HCT116 (cell line): ENCODE data around the gene AFTPH. TPM values are rescaled to one million over a fixed set of nuclear protein-coding genes. Genes with fewer than 3 reads are reported as not detected.

Experiments
- ATAC-seq: fragments of 200-7000 bp; cut with Tn5 transposase; 2 replicates; pipeline ENCODE4 v1.9.1; 2020; ENCODE audit warnings: mild to moderate bottlenecking, moderate library complexity
- BruUV-seq: library from RNA; stranded (reverse); fragments of 400-500 nt; replicated peaks from 2 replicates; lab custom pipeline; 2021; lab: Mats Ljungman, UMichigan
- CTCF ChIA-PET: fragments of 300-600 bp; sonication (Branson Sonifier 250); formaldehyde crosslinking; loops from one replicate; lab custom pipeline; 2021; ENCODE audit warnings: antibody characterized with exemption; lab: Charles Lee
- POLR2A ChIA-PET: fragments of 300-600, 350-600 bp; sonication (Branson Sonifier 250); formaldehyde crosslinking; loops from one replicate; lab custom pipeline; 2021; ENCODE audit warnings: antibody characterized with exemption; lab: Charles Lee
- RAD21 ChIA-PET, 2 experiments: fragments of 300-600 bp; sonication (Branson Sonifier 250); formaldehyde crosslinking; loops; one replicate each; lab custom pipeline; 2023; ENCODE audit warnings: low total read pairs in 2 of 2; ENCODE audit not compliant: uncharacterized antibody in 2 of 2, unreplicated experiment in 2 of 2, low non-redundant PET in 1 of 2; lab: Charles Lee
- DNase-seq: peaks from one replicate; pipeline ENCODE4 v3.0.0-alpha.2; 2010; ENCODE audit warnings: low read depth, low spot score
- H2AFZ ChIP-seq: fragments of 200-600 bp; shearing (Covaris generic), sonication (generic); 2 replicates; pipeline ENCODE4 v1.6.1; 2017; ENCODE audit warnings: low read depth, mixed run types, mixed read lengths, antibody characterized with exemption, low read length; ENCODE audit not compliant: poor library complexity, severe bottlenecking
- H3K27ac ChIP-seq: 2 replicates; pipeline ENCODE4 v1.5.1; 2012; ENCODE audit warnings: low read depth, low read length
- H3K27me3 ChIP-seq: fragments of 200-600 bp; sonication (generic); 2 replicates; pipeline ENCODE4 v1.6.1; 2016; ENCODE audit warnings: mixed run types, low read length, mixed read lengths; ENCODE audit not compliant: insufficient read depth
- H3K36me3 ChIP-seq, 2 experiments: fragments of 200-500 bp in 1 of 2; fragments of 200-600 bp in 1 of 2; sonication (Bioruptor generic) in 1 of 2; sonication (generic) in 1 of 2; 2 replicates each; pipeline versions ENCODE4 v1.5.1 to v1.6.1; 2014 to 2016; ENCODE audit warnings: low read length in 2 of 2, inconsistent platforms in 1 of 2, mixed read lengths in 1 of 2, mixed run types in 1 of 2; ENCODE audit not compliant: insufficient read depth in 2 of 2, control insufficient read depth in 1 of 2
- H3K4me1 ChIP-seq, 2 experiments: fragments of 200-600 bp in 1 of 2; sonication (generic) in 1 of 2; 2 replicates each; pipeline versions ENCODE4 v1.5.1 to v1.6.1; 2012 to 2017; ENCODE audit warnings: low read length in 2 of 2, inconsistent platforms in 1 of 2, mild to moderate bottlenecking in 1 of 2, mixed read lengths in 1 of 2, mixed run types in 1 of 2, moderate library complexity in 1 of 2; ENCODE audit not compliant: insufficient read depth in 2 of 2, control insufficient read depth in 1 of 2
- H3K4me2 ChIP-seq: fragments of 200-600 bp; sonication (generic); 2 replicates; pipeline ENCODE4 v1.6.1; 2017; ENCODE audit warnings: mixed run types, low read length, mixed read lengths
- H3K4me3 ChIP-seq, 2 experiments: fragments of 200-600 bp in 1 of 2; sonication (generic) in 1 of 2; replicated peaks in 1 of 2; 2 replicates each; pipeline ENCODE4 v1.5.1; 2011 to 2016; ENCODE audit warnings: low read length in 2 of 2, control low read depth in 1 of 2, low read depth in 1 of 2, mild to moderate bottlenecking in 1 of 2, mixed read lengths in 1 of 2, mixed run types in 1 of 2
- H3K79me2 ChIP-seq: fragments of 200-600 bp; sonication (generic); 2 replicates; pipeline ENCODE4 v1.6.1; 2017; ENCODE audit warnings: mild to moderate bottlenecking, mixed run types, low read length, moderate library complexity, mixed read lengths; ENCODE audit not compliant: insufficient read depth
- H3K9ac ChIP-seq: fragments of 200-600 bp; sonication (generic); 2 replicates; pipeline ENCODE4 v1.6.1; 2016; ENCODE audit warnings: low read length, mixed read lengths
- H3K9me2 ChIP-seq: fragments of 200-600 bp; sonication (generic), shearing (Covaris generic); 2 replicates; pipeline ENCODE4 v1.6.1; 2017; ENCODE audit warnings: mixed run types, mild to moderate bottlenecking, moderate library complexity; ENCODE audit not compliant: insufficient read depth
- H3K9me3 ChIP-seq, 2 experiments: fragments of 200-500 bp in 1 of 2; fragments of 200-600 bp in 1 of 2; sonication (Bioruptor generic) in 1 of 2; sonication (generic) in 1 of 2; 2 replicates each; pipeline ENCODE4 v1.6.1; 2014 to 2017; ENCODE audit warnings: low read length in 2 of 2, mixed read lengths in 2 of 2, inconsistent platforms in 1 of 2, low read depth in 1 of 2, mild to moderate bottlenecking in 1 of 2, mixed run types in 1 of 2, moderate library complexity in 1 of 2; ENCODE audit not compliant: control insufficient read depth in 1 of 2, insufficient read depth in 1 of 2
- H4K20me1 ChIP-seq: fragments of 200-600 bp; sonication (generic), shearing (Covaris generic); 2 replicates; pipeline ENCODE4 v1.6.1; 2017; ENCODE audit warnings: mixed run types, mild to moderate bottlenecking, moderate library complexity; ENCODE audit not compliant: insufficient read depth
- ATF3 ChIP-seq: IDR thresholded peaks from 2 replicates; pipeline ENCODE4 v1.6.1; 2012
- CEBPB ChIP-seq: IDR thresholded peaks from 2 replicates; pipeline ENCODE4 v1.6.1; 2012; ENCODE audit warnings: low read depth
- ELF1 ChIP-seq: IDR thresholded peaks from 2 replicates; pipeline ENCODE4 v1.6.1; 2012; ENCODE audit warnings: low read depth, borderline replicate concordance
- EZH2phosphoT487 ChIP-seq: fragments of 200-600 bp; IDR thresholded peaks from 2 replicates; pipeline ENCODE4 v1.6.1; 2018; ENCODE audit warnings: antibody characterized with exemption, borderline replicate concordance
- FOSL1 ChIP-seq: IDR thresholded peaks from 2 replicates; pipeline ENCODE4 v1.6.1; 2012; ENCODE audit warnings: low read depth
- JUND ChIP-seq: IDR thresholded peaks from 2 replicates; pipeline ENCODE4 v1.6.1; 2012
- POLR2AphosphoS5 ChIP-seq: IDR thresholded peaks from 2 replicates; pipeline ENCODE4 v1.6.1; 2011; ENCODE audit warnings: mild to moderate bottlenecking, low read depth, low read length, moderate library complexity
- RAD21 ChIP-seq: IDR thresholded peaks from 2 replicates; pipeline ENCODE4 v1.6.1; 2012; ENCODE audit warnings: low read depth, mild to moderate bottlenecking
- SIN3A ChIP-seq: IDR thresholded peaks from 2 replicates; pipeline ENCODE4 v1.6.1; 2012; ENCODE audit warnings: low read depth
- SP1 ChIP-seq: IDR thresholded peaks from 2 replicates; pipeline ENCODE4 v1.6.1; 2012; ENCODE audit warnings: low read depth
- SRF ChIP-seq: IDR thresholded peaks from 2 replicates; pipeline ENCODE4 v1.6.1; 2012; ENCODE audit warnings: low read depth
- TCF7L2 ChIP-seq: IDR thresholded peaks from 2 replicates; pipeline ENCODE4 v1.7.0; 2011; ENCODE audit warnings: borderline replicate concordance, inconsistent platforms; ENCODE audit not compliant: insufficient read depth, insufficient read length; ENCODE audit errors: extremely low read depth
- YY1 ChIP-seq: IDR thresholded peaks from 2 replicates; pipeline ENCODE4 v1.6.1; 2011; ENCODE audit warnings: low read length, low read depth, moderate library complexity, mild to moderate bottlenecking; ENCODE audit not compliant: insufficient replicate concordance; ENCODE audit errors: extremely low read depth
- ZBTB33 ChIP-seq: IDR thresholded peaks from 2 replicates; pipeline ENCODE4 v1.6.1; 2011; ENCODE audit warnings: mild to moderate bottlenecking, low read length, moderate library complexity; ENCODE audit not compliant: insufficient replicate concordance; ENCODE audit errors: extremely low read depth
- intact Hi-C: fragments of 100-400 bp; cut with micrococcal nuclease; formaldehyde crosslinking; loops from 2 replicates; pipeline ENCODE4 v1.10.0; 2022
- total RNA-seq: library from RNA; stranded (reverse); gene quantifications from one replicate; pipeline ENCODE4 v1.2.1, GENCODE V29; 2021; ENCODE audit not compliant: unreplicated experiment

Gene AFTPH
- total RNA-seq, 1 experiment from 2014 or later = 23.6 TPM

- Histone ChIP-seq H2AFZ (no peak overlapping the region), H3K4me2 (no peak overlapping the region), H3K4me1 (no peaks in the 10 kb centered on the region), H3K9me3 (no peaks in the 10 kb centered on the region), H3K79me2 (peaks cover 9% of the 10 kb centered on the region; the same call in 1 of the 2 replicates), H3K36me3 (0 out of 4 replicates have a peak, but pooled peaks cover 0 to 3% of the 10 kb centered on the region in 2 experiments), H3K27me3 (no peaks in the 10 kb centered on the region), H3K27ac (no peak overlapping the region), H4K20me1 (no peaks in the 10 kb centered on the region), H3K9ac (no peak overlapping the region), H3K4me3 (no peak overlapping the region), H3K9me2 (no peaks in the 10 kb centered on the region)
- no TSS peak for BruUV-seq
- CTCF ChIA-PET = interaction anchor here (0.7 to 1.3 kb wide), 2 partner anchors 30 to 32 kb away, joined by 3 read pairs; partner anchors contain the start of gene AFTPH
- no peak for ATAC-seq
- POLR2A ChIA-PET = no interaction called here
- RAD21 ChIA-PET = no interaction called here
- no peak for DNase-seq
- intact Hi-C loops = no loop called here
- TF ChIP-seq CEBPB (no peak), FOSL1 (no peak), POLR2AphosphoS5 (no peak), SP1 (no peak), SRF (no peak), ELF1 (no peak)
Observed at GRCh38 chr2:64554117-64554516, 30.0 kb downstream of the AFTPH start.

DNA sequence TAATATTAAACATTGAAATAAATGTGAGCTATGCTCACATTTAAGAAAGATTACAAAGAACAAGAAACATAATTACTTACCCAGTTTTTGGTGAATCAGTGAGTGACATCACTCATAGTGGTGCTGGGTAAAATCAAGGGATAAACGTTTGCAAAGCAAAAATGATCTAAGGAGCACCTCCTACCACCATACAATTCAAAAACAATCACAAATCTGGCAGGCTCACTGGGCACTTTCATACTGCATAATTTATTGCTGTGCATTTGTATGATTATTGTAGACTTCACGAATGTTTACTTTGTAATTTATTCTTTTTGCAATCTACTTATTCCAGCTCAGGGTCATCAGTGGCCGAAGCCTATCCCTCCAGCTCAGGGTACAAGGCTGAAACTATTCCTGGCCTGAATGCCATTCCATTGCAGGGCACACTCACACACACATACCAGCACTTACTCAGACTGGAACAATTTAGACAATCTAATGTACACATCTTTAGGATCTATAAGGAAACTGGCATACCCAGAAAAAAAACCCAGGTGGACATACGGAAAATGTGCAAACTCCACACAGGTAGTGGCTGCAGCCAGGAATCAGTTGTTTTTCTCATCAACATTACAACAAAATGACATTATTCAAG lies 34.4 kb downstream of the AFTPH start:
- peaks cover 15% of the 10 kb centered on the region for H3K79me2 ChIP-seq
- no peaks in the 10 kb centered on the region for H3K4me1 ChIP-seq
- H3K4me2 ChIP-seq = no peak overlapping the region
- ChIA-PET CTCF (interaction anchor here (1.6 kb wide), 1 partner anchor 228 kb away, joined by 4 read pairs; no protein-coding TSS in a partner anchor), POLR2A (interaction anchor here (0.5 kb wide), 1 partner anchor 582 kb away, joined by 5 read pairs; no protein-coding TSS in a partner anchor), RAD21 (no interaction called here)
- intact Hi-C loops = no loop called here
- H3K27ac ChIP-seq = no peak overlapping the region
- H3K9me3 ChIP-seq = no peaks in the 10 kb centered on the region
- no peaks in the 10 kb centered on the region for H3K9me2 ChIP-seq
- H3K27me3 ChIP-seq = no peaks in the 10 kb centered on the region
- H3K36me3 ChIP-seq = no peaks in the 10 kb centered on the region
- ATAC-seq (no peak), DNase-seq (no peak)
- no peaks in the 10 kb centered on the region for H4K20me1 ChIP-seq
- TF ChIP-seq SP1 = no peak
- TF ChIP-seq RAD21 = no peak
- TF ChIP-seq YY1 = no peak
- no peak for TF ChIP-seq JUND
- TF ChIP-seq POLR2AphosphoS5 = no peak
- TF ChIP-seq SIN3A = no peak
- no peak for TF ChIP-seq EZH2phosphoT487
- no peak for TF ChIP-seq ATF3
- no peak for TF ChIP-seq ZBTB33
- no peak for TF ChIP-seq ELF1
- no peak for TF ChIP-seq TCF7L2
- TF ChIP-seq CEBPB = no peak
- no peak for TF ChIP-seq SRF
- H3K4me3 ChIP-seq = no peak overlapping the region
- BruUV-seq = no TSS peak
- H3K9ac ChIP-seq = no peak overlapping the region
- no peak overlapping the region for H2AFZ ChIP-seq
